Stomach (tissue), 4 donors: ENCODE data around the gene DENND5A.

Source experiments
- EP300 ChIP-seq: sonication (generic); formaldehyde crosslinking; IDR thresholded peaks from one replicate; pipeline ENCODE4 v1.6.1; 2017; ENCODE audit warnings: antibody characterized with exemption
- POLR2A ChIP-seq, 4 donors: fragments of 450-650 bp; IDR thresholded peaks; one replicate each; pipeline ENCODE4 v1.6.1; 2016; ENCODE audit warnings: antibody characterized with exemption in 4 of 4, control low read depth in 2 of 4, mild to moderate bottlenecking in 1 of 4, moderate library complexity in 1 of 4
- POLR2AphosphoS5 ChIP-seq, 3 donors: sonication (generic); formaldehyde crosslinking; IDR thresholded peaks; one replicate each; pipeline ENCODE4 v1.6.1; 2016; ENCODE audit warnings: antibody characterized with exemption in 3 of 3
- TF ChIP-seq, protein P1 (sequence below), 7 experiments: fragments of 450-650 bp in 4 of 7; fragments of 200-600 bp in 3 of 7; sonication (generic) in 3 of 7; IDR thresholded peaks; one replicate each; pipeline ENCODE4 v1.5.1; 2016 to 2019; ENCODE audit warnings: antibody characterized with exemption in 7 of 7, control low read depth in 2 of 7, mild to moderate bottlenecking in 1 of 7

DNA sequence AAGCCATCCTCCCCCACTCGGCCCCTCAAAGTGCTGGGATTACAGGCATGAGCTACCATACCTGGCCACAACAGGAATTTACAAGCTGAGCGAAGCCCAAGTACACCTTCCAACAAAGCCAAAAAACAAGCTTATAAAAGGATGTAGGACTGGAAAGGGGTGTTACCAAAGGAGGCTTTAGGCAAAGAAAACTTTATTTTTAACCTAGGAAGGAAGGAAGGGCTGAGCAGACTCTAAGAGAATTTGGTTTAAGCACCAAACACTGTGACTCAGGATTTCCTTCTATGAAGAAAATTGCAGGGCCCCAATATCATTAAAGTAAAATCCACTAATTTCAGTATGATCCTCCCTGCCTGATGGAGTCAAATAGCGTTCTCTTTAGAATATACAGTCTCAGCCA, 12.1 kb downstream of the DENND5A start:
- TF ChIP-seq EP300 (no peak), POLR2AphosphoS5 (IDR thresholded peaks at IDR 0.05) (no peak), POLR2A (IDR thresholded peaks at IDR 0.05) (no peak)
- TF ChIP-seq, protein P1, sequence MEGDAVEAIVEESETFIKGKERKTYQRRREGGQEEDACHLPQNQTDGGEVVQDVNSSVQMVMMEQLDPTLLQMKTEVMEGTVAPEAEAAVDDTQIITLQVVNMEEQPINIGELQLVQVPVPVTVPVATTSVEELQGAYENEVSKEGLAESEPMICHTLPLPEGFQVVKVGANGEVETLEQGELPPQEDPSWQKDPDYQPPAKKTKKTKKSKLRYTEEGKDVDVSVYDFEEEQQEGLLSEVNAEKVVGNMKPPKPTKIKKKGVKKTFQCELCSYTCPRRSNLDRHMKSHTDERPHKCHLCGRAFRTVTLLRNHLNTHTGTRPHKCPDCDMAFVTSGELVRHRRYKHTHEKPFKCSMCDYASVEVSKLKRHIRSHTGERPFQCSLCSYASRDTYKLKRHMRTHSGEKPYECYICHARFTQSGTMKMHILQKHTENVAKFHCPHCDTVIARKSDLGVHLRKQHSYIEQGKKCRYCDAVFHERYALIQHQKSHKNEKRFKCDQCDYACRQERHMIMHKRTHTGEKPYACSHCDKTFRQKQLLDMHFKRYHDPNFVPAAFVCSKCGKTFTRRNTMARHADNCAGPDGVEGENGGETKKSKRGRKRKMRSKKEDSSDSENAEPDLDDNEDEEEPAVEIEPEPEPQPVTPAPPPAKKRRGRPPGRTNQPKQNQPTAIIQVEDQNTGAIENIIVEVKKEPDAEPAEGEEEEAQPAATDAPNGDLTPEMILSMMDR (IDR thresholded peaks at IDR 0.05): no peak
